Kidney (tissue), 14 donors: ENCODE data around the gene B3GALT6. TPM values are rescaled to one million over a fixed set of nuclear protein-coding genes. Genes with fewer than 3 reads are reported as not detected.

Source experiments
- DNase-seq, 5 donors: peaks; one replicate each; pipeline ENCODE4 v3.0.0-alpha.2; 2013 to 2020
- FAIRE-seq: peaks from 2 replicates; lab custom pipeline; 2012; peaks lifted over from hg19 to GRCh38; lab: Jason Lieb, UNC
- H3K27ac ChIP-seq, 2 donors: one replicate each; pipeline ENCODE4 v1.7.0; 2013; ENCODE audit warnings: low read depth in 2 of 2, low read length in 2 of 2, inconsistent platforms in 1 of 2
- H3K27me3 ChIP-seq: one replicate; pipeline ENCODE4 v1.7.1; 2013; ENCODE audit warnings: low read length, inconsistent platforms; ENCODE audit not compliant: control insufficient read depth, insufficient read depth
- H3K36me3 ChIP-seq, 3 donors: one replicate each; pipeline versions ENCODE4 v1.7.0 to v1.7.1; 2013; ENCODE audit warnings: low read length in 3 of 3, control low read depth in 1 of 3, inconsistent platforms in 1 of 3; ENCODE audit not compliant: insufficient read depth in 3 of 3, control insufficient read depth in 2 of 3
- H3K4me1 ChIP-seq, 3 donors: one replicate each; pipeline versions ENCODE4 v1.7.0 to v1.7.1; 2013; ENCODE audit warnings: low read length in 3 of 3, inconsistent platforms in 1 of 3, low read depth in 1 of 3; ENCODE audit not compliant: control insufficient read depth in 2 of 3, insufficient read depth in 2 of 3
- H3K4me3 ChIP-seq, 3 donors: one replicate each; pipeline versions ENCODE4 v1.7.0 to v1.8.1; 2013; ENCODE audit warnings: low read length in 3 of 3, control low read depth in 1 of 3, inconsistent platforms in 1 of 3
- H3K9ac ChIP-seq, 3 donors: one replicate each; pipeline versions ENCODE4 v1.7.0 to v1.7.1; 2013; ENCODE audit warnings: low read length in 3 of 3, control low read depth in 1 of 3, inconsistent platforms in 1 of 3
- H3K9me3 ChIP-seq, 3 donors: one replicate each; pipeline versions ENCODE4 v1.7.0 to v1.7.1; 2013; ENCODE audit warnings: low read length in 3 of 3, control low read depth in 1 of 3, inconsistent platforms in 1 of 3; ENCODE audit not compliant: control insufficient read depth in 2 of 3, insufficient read depth in 1 of 3
- intact Hi-C: fragments of 100-400 bp; cut with DNase I; formaldehyde crosslinking; loops from one replicate; pipeline ENCODE4 v1.11.1; 2022
- polyA plus RNA-seq: library from polyadenylated mRNA; stranded (reverse); fragments of 350-450 nt; fragmentation: Illumina TruSeq; extraction: RNeasy Lipid Tissue Mini Kit (QIAGEN cat#74804); gene quantifications from one replicate; pipeline ENCODE4 v1.2.3, GENCODE V29; 2014; ENCODE audit warnings: low read depth, low replicate concordance; ENCODE audit not compliant: insufficient read depth
- total RNA-seq: library from RNA; stranded (reverse); fragmentation: NEBNext Ultra II Directional; extraction: Animal tissue kit (Norgen Biotek cat#: 25700); gene quantifications from one replicate; pipeline ENCODE4 v1.2.1, GENCODE V29; 2021
- TF ChIP-seq, protein P1 (sequence below): IDR thresholded peaks from 3 replicates; pipeline ENCODE4 v1.5.1; 2012; ENCODE audit warnings: mild to moderate bottlenecking, moderate library complexity, borderline replicate concordance; ENCODE audit not compliant: insufficient read depth; ENCODE audit errors: extremely low read depth
- donor health status: control.
- donor health status: control.
- donor health status: control.
- donor health status: control.
- donor health status: control.
- donor health status: DM: yes; HTN: yes; CAD: no.
- donor health status: Normal renal cell carcinoma (clear cell type).

Gene B3GALT6
- total and polyA plus RNA-seq, 2 donors from 2014 or later: 13.7 to 20.3 TPM

DNA sequence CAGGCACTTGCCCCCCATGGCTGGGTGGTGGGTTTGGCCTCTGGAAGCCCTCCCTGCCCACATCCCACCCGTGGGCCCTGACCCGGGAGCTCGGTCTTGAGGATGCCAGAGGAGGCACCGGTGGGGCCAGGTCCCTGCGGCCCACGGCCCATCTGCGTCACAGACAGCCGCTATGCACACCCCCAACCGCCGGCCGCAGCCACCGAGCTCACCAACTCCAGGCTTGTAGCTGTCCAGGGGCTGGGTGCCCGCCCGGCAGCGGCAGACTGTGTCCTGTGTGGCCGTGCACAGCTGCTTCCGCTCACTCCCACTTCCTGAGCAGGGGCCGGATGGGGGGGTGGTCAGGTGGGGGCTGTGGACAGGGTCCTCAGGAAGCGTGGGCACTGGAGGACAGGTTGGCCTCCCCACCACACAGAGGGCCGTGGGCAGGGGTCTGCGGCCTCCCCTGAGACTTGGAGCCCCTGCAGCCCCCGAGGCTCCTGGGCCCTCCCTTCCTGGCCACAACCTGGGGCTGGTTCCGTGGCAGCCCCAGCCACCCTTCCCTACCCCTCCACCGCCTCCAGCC lies 19.2 kb upstream of the B3GALT6 start:
- Histone ChIP-seq H3K36me3 (no peaks in the 10 kb centered on the region), H3K4me3 (no peak overlapping the region), H3K27me3 (no peaks in the 10 kb centered on the region), H3K4me1 (peaks cover 0 to 7% (median 0%) of the 10 kb centered on the region in 3 donors), H3K27ac (no peak overlapping the region), H3K9me3 (no peaks in the 10 kb centered on the region), H3K9ac (no peak overlapping the region)
- intact Hi-C loops: no loop called here
- FAIRE-seq (no peak), DNase-seq (peak; percentile 57 to 90 (median 78))
- TF ChIP-seq, protein P1, sequence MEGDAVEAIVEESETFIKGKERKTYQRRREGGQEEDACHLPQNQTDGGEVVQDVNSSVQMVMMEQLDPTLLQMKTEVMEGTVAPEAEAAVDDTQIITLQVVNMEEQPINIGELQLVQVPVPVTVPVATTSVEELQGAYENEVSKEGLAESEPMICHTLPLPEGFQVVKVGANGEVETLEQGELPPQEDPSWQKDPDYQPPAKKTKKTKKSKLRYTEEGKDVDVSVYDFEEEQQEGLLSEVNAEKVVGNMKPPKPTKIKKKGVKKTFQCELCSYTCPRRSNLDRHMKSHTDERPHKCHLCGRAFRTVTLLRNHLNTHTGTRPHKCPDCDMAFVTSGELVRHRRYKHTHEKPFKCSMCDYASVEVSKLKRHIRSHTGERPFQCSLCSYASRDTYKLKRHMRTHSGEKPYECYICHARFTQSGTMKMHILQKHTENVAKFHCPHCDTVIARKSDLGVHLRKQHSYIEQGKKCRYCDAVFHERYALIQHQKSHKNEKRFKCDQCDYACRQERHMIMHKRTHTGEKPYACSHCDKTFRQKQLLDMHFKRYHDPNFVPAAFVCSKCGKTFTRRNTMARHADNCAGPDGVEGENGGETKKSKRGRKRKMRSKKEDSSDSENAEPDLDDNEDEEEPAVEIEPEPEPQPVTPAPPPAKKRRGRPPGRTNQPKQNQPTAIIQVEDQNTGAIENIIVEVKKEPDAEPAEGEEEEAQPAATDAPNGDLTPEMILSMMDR: no peak

DNA sequence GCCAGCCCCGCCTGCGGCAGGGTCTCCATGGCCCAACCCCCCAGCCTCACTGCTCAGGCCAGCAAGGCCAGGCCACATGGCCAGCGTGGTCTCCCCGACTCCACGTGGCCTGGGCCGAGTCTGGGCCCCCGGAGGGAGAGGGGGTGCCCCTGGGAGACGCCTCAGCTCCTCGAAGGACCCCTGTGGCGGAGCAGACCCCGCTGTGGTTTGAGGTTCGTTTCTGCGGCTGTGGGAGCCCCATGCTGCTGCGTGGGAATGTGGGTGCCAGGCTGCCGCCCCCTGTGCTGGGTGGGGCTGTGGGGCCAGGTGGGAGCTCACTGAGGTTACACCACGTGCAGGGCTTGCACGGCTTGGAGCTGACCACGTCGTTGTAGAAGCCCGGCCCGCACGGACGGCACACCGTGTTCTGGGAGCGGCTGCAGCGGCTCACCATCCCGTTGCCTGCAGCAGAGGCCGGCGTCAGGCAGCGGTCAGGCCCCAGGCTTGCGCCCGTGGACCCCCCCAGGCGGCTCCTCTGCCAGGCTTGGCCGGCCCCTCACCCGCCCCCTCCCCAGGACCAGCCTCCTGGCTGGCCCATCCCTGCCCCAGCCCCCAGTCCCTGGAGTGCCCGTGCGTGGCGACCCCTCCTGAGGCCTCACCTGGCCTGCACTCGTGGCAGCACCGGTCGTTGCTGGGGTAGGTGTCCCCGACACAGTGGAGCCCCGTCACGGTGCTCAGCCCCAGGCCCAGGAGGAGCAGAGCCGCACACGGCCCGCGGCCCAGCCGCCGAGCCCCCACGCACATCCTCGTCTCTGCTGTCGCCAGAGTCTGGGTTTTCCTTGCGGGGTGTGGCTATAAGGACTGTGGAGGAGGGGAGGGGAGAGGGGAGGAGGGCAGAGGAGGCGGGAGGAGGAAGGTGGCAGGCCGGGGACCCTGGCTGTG lies 18.4 kb upstream of the B3GALT6 start, which contains the start of gene TNFRSF4:
Gene TNFRSF4 (minus strand): TSS at position 809 of the 921 bp plus-strand sequence. CDS start 26 bp downstream, at position 783.
- Histone ChIP-seq H3K9me3 (no peaks in the 10 kb centered on the region), H3K27ac (no peak within 1 kb of the TSS), H3K27me3 (no peaks in the 10 kb centered on the region), H3K4me1 (peaks cover 0 to 4% (median 0%) of the 10 kb centered on the region in 3 donors), H3K9ac (no peak within 1 kb of the TSS), H3K4me3 (no peak within 1 kb of the TSS), H3K36me3 (peaks cover 0 to 6% (median 0%) of the 10 kb centered on the region in 3 donors)
- FAIRE-seq (no peak), DNase-seq (peak; percentile 38 to 85 (median 59))
- TF ChIP-seq, protein P1: no peak
- intact Hi-C loops: no loop called here

DNA sequence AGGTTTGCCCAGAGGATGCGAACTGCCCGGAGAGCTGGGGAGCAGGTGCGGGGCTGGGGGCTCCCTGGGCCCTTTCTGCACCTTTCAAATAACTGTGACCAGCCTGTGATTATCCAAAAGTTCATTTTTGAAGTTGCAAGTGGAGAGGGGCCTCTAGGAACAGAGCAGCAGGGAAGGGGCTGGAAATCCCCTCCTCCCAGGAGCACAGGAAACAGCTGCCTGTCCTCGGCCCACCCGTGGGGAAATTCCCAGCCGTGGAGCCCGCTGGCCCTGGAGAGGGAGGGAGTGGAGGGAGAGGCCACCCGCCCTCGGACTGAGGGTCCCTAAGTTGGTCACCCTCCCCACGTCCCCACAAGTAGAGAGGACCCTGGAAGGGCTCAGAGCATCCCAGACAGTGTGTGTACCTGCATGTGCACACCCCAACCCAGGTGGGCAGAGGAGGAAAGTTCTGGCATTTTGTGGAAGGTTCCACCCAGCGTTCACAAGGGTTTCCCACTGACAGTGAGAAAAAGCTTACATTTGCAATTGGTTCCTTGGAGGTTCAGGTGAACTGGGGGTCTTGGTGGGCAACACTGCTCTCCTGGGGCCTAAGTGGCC lies 16.9 kb upstream of the B3GALT6 start:
- peaks cover 0 to 8% (median 0%) of the 10 kb centered on the region in 3 donors for H3K36me3 ChIP-seq
- no peak overlapping the region for H3K9ac ChIP-seq
- FAIRE-seq (no peak), DNase-seq (no peak)
- TF ChIP-seq, protein P1: no peak
- H3K4me3 ChIP-seq: no peak overlapping the region
- H3K27me3 ChIP-seq: no peaks in the 10 kb centered on the region
- no peaks in the 10 kb centered on the region for H3K9me3 ChIP-seq
- H3K27ac ChIP-seq: no peak overlapping the region
- intact Hi-C loops: no loop called here
- peaks cover 0 to 4% (median 0%) of the 10 kb centered on the region in 3 donors for H3K4me1 ChIP-seq
